ENCODE results near the gene FAM171A2.

- TF ChIP-seq CTCF (conservative IDR thresholded peaks at IDR 0.05 in 1 of 2, IDR thresholded peaks at IDR 0.05 in 1 of 2; ENCODE audit: low read depth in 1 of 2, low read length in 2 of 2) = no peak
- no peak for TF ChIP-seq EZH2 (IDR thresholded peaks at IDR 0.05; ENCODE audit: low read length, missing control alignments)
Observed at GRCh38 chr17:44361292-44362260, 2.1 kb downstream of the FAM171A2 start.

Data from fibroblast of lung (primary cell).